Measurements from ENCODE around the gene SCYGR8.

The SCYGR8 gene

DNA sequence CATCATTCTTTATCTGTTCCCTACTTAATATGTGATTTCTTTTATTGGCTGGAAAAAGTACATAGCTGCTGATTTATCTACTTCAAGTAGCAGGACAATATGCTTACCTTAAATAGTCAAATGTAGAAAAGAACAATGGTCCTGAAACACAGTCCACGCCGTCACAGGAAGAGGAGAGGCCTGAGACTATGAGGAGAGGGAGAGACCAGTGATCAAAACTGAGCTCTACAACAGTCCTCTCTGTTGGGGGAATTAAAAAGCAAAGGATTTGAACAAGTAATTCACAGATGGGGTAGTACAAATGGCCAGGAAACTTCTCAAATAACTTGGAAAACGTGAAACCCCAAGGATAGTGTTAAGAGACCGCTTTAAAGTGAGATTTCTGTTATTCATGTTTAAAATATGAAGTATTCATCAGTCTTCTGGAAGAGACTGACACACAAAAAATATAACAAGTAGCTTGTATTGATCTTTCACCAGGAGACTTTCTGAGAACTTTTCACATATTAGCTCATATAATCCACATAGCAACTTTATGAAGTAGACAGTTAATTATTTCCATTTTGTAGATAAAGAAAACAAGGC, 20.2 kb downstream of the SCYGR8 start:
- no peak for DNase-seq

DNA sequence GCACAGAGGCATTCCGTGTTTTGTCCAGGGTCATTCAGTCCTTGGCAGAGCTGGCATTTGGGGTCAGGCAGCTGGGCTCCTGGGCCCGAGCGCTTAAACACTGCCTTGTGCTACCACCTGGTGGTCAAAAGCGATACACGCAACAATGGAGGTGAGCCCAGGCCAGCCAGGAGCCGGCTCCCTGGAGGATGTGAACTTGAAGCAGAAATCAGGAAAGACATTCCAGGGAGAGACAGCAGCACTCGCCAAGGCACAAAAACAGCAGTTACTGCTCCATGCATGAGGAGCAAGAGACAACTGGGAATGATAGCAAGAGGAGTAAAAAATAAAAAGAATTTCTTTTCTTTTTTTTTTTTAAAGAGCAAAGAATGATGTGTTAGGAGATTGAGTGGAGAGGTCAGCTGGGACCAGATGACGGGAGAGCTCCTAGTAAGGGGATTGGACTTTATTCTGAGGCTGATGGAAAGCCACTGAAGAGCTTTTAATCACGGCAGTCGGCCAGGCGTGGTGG, 20.7 kb downstream of the SCYGR8 start:
- peak; percentile 65 for DNase-seq

DNA sequence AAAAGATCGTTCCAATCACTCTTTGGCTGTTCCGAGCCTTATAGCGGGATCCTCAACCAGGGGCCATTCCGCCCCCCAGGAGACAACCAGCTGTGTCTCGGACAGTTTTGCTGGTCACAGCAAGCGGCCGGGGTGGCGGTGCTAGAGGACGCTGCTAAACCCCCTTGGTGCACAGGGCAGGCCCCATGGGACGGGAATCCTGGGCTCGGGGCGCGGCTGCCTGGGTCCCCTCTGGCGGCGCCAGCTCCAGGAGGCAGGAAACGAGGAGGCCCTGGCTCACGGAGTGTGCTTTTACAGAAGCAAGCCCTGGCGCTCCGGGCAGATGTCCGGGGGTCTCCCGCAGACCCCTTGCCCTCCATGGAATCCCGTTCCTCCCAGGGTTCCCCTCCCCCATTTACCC, 22.1 kb downstream of the SCYGR8 start:
- no peak for DNase-seq

DNA sequence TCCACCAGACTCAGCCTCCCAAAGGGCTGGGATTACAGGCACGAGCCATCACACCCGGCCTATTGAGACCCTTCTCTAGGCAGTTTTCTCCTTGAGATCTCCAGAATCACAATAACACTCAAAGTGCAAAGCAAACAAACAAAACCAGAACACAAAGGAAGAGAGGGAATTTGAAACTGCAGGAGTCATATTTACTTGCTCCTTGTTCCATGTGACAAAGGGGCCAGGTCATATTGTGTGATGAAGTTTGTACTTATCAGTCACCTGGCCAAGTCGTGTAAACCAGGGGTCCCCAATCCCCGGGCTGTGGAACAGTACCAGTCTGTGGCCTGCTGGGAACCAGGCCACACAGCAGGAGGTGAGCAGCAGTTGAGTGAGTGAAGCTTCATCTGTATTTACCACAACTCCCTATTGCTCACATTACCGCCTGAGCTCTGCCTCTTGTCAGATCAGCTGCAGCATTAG, 26.5 kb downstream of the SCYGR8 start:
- no peak for DNase-seq

DNA sequence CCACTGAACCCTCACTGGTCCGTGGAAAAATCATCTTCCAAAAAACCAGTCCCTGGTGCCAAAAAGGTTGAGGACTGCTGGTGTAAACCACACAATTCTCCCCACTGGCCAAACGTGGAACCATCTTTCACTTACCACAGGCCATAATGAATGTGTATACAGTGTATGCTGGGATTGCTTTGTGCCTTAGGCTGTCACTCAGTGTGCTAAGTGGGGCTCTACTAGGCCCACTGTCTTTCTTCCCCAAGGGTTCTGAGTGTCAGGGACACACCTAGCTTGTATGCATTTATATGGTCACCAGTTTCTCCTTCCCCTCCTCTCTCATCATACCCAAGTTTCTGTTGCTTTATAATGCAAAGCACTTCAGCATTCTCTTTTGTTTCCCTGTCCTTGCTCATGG, 27.2 kb downstream of the SCYGR8 start:
- no peak for DNase-seq

DNA sequence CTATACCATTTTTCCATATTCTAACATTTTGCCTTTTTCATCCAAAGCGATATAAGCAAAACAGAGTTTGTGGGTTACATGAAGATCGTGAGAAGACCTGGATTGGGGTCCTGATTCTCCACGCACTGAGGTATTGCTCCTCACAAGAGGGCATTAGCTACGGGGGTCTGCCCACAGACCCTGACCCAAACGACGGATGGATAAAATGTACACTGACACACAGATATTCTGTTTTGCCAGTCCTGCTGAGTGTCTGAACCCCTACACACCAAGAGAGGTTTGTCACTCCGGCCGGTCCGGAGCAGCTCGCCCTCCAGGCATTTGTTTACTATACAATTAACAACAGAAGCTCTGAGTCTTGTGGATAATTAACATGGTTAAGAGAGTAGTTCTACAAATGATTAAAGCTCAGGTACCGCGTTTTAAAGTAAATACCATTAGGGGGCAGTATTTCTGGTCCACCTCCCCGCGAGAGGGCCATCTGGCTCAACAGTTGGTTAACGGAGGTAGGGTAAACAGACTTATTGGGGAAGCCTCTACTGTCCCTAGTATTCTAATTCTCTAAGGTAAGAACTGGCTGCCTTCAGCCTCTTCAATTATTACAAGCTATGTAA, 28.4 kb downstream of the SCYGR8 start:
- peak; percentile 5 for DNase-seq

DNA sequence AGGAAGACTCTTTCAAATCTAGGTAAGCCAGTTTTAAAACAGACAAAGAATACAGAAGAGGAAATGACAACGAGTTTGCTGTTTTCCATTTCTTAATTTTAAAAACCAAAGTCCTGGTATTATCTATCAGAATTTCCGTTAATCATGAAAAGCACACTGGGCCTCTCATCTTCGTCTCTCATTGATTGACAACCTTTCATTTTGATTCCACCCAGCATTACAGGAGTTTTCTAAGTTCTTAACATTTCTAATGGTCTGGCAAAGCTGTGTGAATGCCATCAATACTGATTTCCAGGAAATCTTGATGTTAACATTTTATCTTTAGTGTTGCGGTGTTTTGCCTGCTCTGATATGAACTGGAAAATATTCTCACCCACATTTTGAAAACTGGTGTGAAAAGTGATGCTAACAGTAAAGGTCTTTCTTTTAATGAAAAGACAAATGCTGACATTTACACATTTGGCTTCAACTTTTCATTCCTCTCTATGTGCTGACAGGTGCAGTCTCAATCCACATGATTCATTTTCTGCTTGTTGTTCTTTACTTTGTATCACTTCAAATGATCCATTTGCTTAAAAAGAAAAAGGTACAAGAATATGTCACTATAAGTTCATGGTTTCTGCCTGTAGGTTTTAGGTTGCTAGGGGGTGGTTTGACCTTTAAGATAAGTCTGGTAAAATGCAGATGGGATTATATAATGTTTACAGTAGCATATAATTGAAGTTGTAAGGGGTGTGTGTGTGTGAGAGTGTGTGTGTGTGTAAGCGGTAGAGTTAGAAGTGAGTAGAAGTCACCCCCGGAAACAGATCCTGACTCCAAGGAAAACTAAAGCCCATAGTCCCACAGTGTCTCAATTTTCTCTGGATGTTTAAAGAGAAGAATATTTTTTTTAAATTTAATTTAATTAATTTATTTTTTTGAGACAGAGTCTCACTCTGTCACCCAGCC, 29.5 kb downstream of the SCYGR8 start:
- DNase-seq, result no peak

DNA sequence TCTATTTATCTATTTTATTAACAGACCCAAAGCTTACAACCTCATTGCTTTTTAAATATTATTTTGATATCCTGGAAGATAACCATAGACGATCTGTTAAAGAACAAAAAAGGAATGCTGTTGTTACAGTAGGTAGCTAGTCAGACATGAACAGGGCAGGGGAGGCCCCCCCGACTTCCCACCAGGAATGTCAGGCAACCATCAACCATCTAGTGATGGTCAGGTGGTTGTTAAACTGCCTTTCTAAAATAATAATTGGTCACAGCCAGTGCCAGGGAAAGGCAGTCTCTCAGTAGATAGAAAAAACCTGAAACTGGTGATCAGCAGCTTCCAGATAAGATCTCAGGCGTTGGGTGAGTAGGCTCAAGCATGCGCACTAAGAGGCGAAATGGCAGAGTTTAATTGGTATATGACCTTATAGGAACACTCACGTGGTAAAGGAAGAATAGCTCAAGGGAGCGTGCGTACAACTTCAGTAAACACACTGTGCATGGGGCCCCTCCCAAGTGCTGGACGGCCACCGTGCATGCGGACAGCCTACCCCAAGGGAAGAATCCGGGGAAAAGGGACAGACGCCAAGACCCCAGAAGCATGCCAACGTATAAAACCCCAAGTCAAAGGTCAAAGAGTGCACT, 35.4 kb downstream of the SCYGR8 start:
- no peak for DNase-seq

DNA sequence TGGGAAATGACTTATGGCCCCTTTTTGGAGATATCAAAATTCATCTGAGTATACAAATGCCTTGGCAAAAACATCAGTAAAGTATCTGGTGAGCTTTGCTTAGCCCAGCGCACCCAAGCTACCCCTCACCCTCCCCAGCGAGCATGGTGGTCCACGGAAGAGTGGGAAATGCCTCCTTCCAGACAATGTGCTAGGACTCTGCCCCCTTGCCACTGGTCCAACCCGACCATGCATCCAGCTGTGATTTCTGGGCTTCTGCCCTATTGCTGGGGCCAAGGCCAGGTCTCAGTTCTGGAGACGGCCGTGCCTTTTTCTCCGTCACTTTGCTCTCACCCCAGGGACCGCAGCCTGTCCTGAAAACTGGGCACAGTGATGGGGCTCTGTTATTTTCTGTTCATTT, 36.1 kb downstream of the SCYGR8 start:
- no peak for DNase-seq

DNA sequence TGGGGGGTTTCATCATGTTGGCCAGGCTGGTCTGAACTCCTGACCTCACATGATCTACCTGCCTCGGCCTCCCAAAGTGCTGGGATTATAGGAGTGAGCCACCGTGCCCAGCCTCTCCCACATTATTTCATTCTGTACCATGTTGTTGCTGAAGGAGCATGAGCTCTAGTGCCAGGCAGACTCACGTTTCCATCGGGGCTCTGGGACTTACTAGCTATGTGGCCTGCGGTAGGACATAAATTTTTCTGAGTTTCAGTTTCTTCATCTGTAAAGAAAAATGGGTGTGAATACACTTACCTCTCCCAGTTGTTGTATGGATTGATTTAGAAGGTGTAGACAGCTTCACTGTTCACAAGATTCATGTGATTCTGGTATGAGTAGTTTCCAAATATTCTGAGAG, 37.1 kb downstream of the SCYGR8 start:
- no peak for DNase-seq

DNA sequence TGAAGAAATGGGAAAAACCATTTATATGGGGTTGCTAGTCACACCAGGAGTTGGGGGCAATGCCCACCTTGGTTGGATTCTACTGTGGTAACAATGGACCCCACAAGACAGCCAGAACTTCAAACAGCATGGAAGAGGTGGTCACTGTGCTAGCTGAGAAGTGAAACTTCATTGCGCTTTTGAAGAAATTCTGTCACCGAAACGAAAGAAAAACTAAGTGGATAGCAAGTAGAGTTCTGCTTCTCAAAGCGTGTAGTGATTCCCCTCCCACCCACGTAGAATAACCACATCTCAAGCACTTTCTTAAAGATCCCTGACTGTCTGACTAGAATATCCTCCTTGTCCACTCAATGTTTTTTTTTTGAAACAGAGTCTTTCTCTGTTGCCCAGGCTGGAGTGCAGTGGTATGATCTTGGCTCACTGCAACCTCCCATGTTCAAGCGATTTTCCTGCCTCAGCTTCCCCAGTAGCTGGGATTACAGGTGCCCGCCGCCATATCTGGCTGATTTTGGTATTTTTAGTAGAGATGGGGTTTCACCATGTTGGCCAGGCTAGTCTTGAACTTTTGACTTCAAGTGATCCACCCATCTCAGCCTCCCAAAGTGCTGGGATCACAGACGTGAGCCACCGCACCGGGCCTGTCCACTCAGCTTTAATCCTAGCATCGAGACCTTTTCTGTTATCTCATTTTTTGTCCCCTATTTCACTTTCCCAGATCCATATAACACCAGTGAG, 37.9 kb downstream of the SCYGR8 start:
- peak; percentile 5 for DNase-seq

DNA sequence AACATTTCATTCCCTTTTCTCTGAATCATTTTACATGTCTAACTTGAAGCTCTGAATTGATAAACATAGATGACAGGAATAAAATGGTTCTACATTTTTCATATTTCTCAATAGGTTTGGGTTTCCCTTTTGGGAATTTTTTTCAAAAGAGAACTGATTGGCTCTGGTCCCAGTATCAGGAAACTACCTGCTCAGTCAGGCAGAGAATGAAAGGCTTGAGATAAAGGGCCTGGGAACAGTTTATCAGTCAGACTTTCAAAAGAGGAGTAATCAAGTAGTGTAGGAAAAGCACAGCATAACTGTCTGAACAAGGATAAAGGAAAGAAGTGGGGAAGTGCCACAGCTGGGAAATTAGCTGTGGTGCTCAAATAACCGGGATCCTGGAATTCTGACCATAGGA, 39.6 kb downstream of the SCYGR8 start:
- no peak for DNase-seq

DNA sequence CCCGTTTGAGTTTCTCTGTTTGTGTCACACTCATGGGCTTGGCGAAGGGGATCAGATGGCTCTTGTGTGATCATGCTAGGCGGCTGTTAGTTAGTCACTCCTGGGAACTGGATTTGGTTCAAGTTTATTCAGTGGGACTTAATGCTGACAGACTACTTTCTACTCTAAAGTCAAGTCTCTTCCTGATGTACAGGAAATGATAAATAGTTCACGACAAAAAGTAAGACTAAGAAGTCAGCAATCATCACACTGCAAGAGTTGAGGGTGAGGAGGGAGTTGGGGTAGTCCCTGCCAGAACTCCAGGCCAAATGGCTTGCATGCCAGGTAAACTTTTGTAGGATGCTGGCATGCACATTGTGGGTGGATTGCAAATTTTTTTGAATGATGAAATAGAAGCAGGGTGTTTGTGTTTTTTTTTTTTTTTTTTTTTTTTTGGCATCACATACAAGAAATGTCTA, 42.9 kb downstream of the SCYGR8 start:
- no peak for DNase-seq

DNA sequence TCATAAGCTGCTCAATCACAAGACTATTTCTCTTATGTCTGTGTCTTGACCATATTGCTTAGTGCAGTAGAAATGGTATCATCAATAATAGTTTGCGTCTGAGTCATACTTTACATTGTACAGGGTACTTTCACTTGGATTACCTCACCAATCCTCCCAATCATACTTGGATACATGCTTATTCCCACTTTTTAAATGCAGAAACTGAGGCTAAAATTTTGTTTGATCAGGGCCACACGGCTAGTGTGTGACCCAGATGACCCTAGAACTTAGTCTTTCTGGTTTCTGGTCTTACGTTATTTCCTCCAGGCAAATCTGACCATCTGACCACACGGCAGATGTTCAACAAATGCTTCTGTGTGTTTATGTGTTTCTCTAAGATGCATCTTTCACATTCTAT, 44.1 kb downstream of the SCYGR8 start:
- no peak for DNase-seq

DNA sequence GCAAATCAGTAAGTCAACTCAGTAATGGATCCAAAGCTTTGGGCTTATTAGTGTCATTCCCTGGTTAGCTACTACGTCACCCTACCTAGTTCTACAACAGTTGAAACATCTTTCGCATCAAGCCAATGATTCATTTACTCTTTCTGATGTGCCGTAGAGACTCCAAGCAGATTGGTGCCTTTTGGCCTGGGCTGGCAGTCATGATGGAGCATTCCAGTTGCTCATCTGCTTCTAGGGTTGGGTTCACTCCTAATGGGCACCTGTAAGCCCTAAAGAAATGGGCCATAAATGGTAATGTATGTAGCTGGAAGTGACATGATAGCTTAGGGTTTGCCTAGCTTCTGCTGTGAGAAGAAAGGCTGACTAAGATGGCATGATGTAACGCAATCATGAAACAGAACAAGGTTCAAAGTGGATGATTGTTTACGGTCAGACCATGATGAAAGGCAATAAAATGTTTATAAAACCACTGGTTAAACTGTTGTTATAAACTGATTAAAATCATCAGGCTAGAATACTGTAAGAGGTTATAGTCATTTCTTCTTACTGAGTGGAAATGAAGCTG, 47.5 kb downstream of the SCYGR8 start:
- DNase-seq, result no peak

Measured in activated naive CD4-positive, alpha-beta T cell treated with Interleukin-2 at 50 U/mL for 16 hours (primary cell).